Activated gamma-delta T cell (primary cell): ENCODE results near the gene STK39.
"Not testable (repeated sequence)": the region's sequence is repeated elsewhere in the genome, so short reads cannot be mapped to it uniquely, and the experiment has no call there.

ENCODE experiments used
- DNase-seq: peaks from one replicate; lab custom pipeline; 2025; lab: John Stamatoyannopoulos, UW

The STK39 gene

GRCh38 chr2:168090366-168091135, 156.8 kb downstream of the STK39 start:
- DNase-seq, result no peak

GRCh38 chr2:168089200-168089599, 158.2 kb downstream of the STK39 start:
- DNase-seq, result no peak

GRCh38 chr2:168087401-168087800, 160.0 kb downstream of the STK39 start:
- DNase-seq, result no peak

DNA sequence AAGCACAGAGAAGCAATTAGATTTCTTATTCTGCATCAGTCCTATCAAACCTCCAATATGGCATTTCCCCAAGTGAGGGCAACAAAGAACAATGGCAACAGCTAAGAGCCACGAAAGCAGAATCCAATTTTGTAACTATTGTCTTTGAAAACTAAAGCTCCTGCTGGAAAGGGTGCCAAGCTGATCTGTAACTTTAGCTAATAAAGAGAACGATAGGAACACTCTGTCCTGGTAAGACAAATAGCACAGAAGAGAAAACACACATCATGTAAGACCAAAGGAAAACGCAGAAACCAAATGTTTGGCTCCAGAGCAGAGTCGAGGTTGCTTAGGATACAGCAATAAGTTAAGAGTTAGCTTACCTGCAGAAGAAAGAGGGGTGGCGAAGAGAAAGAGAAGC, 160.5 kb downstream of the STK39 start:
- no peak for DNase-seq

- no peak for DNase-seq
These were observed 161.5 kb downstream of the STK39 start for GRCh38 chr2:168085801-168086361.

GRCh38 chr2:168084288-168084687, 163.1 kb downstream of the STK39 start:
- no peak for DNase-seq

DNA sequence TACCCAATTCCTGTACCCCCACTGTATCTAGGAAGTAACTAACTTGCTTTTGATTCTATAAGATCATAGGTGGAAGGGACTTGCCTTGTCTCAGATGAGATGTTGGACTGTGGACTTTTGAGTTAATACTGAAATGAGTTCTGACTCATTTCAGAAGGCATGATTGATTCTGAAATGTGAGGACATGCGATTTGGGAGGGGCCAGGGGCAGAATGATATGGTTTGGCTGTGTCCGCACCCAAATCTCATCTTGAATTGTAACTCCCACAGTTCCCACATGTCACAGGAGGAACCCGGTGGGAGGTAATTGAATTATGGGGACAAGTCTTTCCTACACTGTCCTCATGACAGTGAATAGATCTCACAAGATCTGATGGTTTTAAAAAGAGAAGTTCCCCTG, 165.9 kb downstream of the STK39 start:
- DNase-seq, result not testable (repeated sequence)

DNA sequence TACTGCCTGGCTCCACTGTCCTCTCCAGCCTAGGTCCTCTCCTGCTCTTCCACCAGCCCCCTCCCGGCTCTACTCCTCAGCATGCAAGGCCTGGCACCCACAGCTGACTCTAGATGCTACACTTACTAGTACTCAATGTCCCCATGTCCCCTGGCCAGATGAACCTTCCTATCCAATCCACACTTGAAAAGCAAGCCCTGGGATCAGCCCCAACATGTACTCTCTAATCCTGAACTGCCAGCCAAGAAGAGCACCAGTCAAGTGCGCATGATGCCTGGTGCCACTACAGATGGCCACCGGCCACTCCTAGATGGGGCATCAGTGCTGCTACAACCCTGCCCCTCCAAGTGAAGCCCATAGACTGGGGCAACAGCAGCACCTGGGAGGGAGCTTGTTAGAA, 168.2 kb downstream of the STK39 start:
- no peak for DNase-seq

DNA sequence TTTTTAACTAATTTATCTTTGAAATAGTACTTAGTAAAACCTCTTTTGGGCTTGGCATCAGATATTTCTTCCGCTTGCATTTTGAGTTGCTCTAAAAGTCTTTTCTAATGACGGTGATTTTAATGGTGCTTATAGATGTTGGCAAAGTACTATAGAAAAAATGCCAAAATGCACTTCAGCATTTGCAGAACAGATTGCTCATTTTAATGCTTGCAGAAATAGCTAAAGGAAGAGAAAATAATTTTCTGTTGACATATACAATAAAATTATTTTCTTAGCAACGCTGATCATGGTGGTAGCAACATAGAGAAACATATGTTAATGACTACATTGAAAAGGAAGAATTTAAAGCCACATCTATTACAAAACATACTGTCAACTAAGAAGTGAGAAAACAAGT, 170.7 kb downstream of the STK39 start:
- no peak for DNase-seq

DNA sequence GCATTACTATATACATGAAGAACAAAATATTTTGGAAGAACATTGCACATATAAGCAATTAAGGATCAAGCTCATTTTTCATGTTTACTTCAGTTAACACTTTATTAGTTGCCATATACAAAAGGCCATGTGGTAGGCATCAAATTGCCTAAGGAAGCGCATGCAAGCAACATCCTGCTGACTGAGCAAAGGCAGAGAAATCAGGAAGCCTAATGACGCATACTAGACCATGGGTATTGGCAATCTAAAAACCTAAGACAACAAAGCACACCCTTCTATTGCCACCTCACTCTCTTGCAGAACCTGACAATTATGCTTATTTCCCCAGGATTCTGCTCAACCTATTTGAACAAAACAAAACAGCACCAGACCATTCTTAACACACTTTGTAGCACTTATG, 171.9 kb downstream of the STK39 start:
- DNase-seq, result no peak

DNA sequence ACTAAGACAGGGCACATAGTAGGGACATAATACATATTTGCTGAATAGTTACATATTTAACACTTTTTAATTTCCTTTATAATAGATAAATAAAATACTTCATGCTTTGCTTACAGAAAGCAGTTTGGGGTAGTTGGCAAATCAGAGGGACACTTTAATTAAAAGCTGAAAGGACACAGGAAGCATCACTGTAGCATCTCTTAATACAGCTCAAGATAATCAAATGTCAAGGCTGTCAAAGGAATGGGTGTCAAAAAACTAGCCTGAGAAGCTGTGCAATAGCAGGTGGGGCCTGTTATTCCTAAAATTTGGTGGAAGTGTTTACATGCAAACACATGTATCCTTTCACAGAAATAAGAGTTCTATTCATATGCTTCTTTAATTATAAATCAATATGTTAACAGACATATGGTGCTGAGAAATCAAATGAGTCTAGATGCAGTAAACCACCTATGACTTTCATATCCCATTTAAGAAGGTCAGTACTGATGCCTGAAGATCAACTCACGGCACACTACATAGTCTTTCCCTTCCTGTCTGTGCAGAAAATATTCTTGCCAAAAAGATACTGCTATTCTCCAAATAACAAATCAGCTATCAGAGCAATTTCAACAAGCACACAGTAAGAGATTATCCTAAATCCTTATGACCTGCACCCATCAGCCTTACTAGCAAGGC, 174.6 kb downstream of the STK39 start:
- no peak for DNase-seq

DNA sequence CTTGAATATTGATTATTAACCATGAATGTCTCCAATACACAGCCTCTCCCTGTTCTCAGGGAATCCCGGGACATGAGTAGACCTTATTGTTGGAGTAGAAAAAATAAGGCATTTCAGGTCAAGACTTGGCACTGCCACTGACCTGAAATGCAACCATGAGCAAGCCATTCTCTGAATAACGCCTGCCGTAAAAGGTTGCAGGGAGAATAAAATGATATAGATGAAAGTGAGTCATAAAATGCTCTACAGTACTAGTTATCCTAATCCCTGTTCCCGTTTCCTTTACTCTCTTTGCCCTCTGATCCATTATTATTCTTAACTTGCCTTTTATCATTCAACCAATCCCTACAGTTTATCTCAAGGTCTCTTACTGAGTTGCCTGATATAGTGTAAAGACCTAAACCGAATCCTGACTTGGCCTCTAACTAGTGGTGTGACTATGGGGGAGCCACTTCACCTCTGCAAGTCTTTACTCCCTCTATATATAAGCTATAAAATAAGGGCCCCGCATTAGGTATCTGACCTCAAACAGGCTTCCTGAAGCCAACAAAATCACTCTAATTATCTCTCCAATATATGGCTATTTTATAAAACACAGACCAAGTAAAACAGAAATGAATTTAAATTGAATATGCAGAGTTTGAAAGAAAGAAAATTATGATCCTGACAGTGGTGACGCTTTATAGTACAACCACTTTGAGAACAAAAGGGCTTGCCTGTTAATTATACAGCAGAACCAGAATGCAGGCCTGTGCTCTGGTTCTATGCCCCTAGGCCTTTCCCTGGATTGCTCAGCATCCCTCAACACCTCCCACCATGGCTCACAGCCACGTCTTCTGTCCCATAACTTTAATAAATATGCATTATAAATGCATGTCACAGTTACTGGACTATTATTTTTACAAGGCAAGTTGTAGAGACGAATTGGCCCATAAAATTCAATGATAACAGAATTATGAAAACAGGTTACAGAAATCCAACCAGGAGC, 183.1 kb downstream of the STK39 start:
- DNase-seq, result no peak

DNA sequence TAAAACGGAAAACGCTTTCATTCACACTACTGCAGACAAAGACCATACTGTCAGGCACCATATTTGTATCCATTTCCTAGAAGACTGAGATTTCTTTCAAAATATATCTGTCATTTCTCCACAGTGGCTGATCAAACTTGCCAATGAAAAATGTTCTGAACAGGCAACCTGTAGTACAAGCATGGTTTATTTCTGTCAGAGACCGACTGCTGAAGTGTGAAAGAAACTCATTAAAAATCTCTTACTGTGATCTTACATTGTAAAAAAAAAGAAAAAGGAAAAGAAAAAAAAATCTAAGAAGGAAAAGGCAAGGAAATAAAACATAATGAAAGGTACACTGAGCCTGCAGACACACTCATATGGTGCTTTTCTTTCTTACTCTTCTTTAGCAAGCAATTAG, 184.5 kb downstream of the STK39 start:
- no peak for DNase-seq

- DNase-seq, result no peak
These were observed 185.3 kb downstream of the STK39 start for GRCh38 chr2:168062054-168062453.

- no peak for DNase-seq
These were observed 186.2 kb downstream of the STK39 start for GRCh38 chr2:168060986-168061750.

DNA sequence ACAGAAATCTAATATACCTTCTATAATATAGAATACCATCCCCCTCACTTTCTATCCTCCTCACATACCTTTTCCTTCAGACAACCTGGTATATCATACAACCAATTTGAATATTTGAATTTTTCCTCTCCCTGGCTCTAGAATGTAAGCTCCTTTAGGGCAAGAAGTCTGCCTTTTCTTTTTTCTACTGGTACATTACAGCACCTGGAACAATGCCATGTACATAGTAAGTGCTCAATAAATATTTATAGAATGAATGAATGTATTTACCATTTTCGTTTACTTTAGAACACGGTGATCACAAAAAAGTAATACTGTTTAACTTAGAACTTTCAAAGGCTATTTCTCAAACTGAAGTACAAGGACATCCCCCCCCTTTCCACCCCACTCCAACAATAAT, 187.6 kb downstream of the STK39 start:
- DNase-seq, result no peak

DNA sequence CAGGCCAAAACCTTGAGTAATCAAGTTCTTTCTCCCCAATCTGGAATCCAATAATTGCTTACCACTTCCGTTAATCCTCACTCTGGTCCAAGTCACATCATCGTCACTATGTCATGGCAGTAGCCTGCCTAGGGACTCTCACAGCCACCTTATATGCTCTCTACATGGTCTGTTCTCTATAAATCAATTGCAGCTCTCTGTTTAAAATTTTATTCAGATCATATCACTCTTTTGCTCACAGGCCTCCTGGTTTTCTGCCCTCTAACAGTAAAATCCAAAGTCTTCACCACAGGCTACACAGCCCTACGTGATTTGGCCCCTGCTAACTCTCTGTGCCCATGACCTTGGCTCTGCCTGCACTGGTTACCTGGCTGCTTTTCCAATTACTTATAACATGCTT, 188.7 kb downstream of the STK39 start:
- DNase-seq, result no peak

- DNase-seq, result no peak
These were observed 191.1 kb downstream of the STK39 start for GRCh38 chr2:168056242-168056787.

DNA sequence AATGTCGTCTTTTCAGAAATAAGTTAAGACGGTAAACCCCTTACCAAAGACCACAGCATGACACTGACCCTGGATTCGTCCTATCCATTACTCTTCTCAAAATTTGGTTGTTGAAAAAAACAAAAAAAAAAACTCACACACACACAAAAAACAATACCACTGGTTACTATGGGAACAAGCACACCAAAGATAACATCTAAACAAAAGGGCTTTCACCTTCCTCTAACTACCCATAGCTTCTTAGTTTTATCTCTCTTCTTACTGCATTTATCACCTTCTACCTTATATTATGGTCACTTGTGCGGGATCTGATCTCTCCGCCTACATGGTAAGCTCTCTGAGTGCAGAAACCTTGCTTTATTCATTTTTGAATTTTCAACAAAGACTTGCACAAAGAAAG, 192.7 kb downstream of the STK39 start:
- DNase-seq, result no peak

- no peak for DNase-seq
These were observed 193.7 kb downstream of the STK39 start for GRCh38 chr2:168053676-168054075.

GRCh38 chr2:168052773-168053172, 194.6 kb downstream of the STK39 start:
- DNase-seq, result no peak
